Stimulated activated CD8-positive, alpha-beta memory T cell treated with anti-CD3 and anti-CD28 coated beads, Interleukin-15, amount 100 ng/mL, for 1 hour (primary cell): ENCODE measurements around the gene EPS8.

ENCODE experiments used
- DNase-seq: peaks from one replicate; pipeline ENCODE4 v3.0.0-alpha.2; 2020; ENCODE audit warnings: low read depth

The EPS8 gene

DNA sequence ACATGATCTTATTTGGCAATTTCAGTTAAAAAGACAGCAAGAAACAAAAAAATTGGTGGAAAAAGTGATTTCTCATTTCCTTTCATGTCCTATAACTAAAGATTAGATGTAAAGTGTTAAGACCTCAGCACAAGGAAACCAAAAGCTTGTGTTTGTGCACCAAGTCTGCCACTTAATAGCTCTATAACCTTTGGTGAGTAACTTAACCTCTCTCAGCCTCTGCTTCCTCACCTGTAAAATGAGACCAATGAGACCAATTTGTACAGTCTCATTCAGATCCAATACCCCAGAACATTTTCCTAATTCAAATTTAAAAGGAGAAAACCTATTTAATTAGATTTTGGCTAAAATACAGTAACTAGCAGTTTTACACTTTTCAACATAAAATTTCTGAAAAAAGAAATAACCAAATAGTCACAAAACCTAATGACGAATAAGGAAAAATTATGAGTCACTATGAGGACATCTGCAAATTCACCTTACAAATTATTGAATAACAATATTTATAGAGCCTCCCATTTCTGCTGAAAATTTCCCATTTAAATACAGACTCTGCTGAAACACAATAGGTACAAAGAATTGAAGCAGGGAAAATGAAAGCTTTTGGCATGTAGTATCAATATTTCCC is 71.1 kb downstream of the EPS8 start:
- DNase-seq: no peak

GRCh38 chr12:15716581-15716980 is 72.6 kb downstream of the EPS8 start:
- no peak for DNase-seq

DNA sequence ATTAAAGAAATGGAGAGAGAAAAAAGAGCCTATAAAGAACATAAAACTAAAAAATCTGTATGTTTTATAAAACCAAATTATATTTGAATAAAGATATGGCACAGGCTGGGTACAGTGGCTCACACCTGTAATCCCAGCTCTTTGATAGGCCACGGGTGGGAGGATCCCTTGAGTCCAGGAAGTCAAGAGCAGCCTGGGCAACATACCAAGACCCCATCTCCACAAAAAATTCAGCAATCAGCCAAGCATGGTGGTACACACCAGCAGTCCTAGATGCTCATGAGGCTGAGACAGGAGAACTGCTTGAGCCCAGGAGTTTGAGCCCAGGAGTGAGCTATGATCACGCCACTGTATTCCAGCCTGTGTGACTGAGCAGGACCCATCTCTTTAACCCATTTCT is 74.9 kb downstream of the EPS8 start:
- no peak for DNase-seq

DNA sequence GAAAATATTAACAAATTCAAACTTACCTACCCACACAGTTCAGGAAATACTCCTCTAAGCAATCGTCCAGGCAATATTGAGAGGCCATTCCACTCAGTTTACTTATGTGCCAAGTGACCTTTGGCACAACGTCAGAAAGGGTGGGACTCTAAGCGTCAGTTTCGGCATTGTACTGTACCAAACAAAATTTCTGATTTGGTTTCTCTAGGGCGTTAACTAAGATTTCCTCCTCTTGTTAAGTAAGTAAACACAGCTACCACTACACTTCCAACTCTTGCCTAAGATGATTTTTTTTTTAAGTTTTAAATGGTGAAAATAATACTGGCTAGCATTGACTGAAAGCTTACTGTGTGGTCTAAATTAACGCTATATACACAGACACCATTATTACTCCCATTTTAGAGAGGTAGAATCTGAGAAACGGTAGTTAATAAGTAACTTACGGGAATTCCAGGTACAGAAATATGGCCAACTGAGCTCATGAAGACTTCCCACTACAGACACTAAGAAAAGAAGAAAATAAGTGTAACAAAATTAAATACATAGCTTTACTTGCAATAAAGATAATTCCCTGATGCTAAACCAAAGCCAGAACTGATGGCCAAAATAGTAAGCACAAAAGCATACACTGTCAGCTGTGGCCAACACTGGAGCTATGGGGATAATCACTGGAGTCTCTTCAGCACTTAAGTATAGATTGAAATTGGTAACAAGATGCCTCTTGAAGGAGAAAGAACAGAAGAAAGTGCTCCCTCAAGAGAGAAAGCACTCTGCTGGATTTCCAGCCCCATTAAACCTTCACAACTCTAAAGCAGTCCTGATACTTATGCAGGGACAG is 76.1 kb downstream of the EPS8 start:
- DNase-seq: no peak

- DNase-seq: no peak
Measured at GRCh38 chr12:15712160-15712559, 77.0 kb downstream of the EPS8 start.

GRCh38 chr12:15710860-15711510 is 78.2 kb downstream of the EPS8 start:
- DNase-seq: no peak

DNA sequence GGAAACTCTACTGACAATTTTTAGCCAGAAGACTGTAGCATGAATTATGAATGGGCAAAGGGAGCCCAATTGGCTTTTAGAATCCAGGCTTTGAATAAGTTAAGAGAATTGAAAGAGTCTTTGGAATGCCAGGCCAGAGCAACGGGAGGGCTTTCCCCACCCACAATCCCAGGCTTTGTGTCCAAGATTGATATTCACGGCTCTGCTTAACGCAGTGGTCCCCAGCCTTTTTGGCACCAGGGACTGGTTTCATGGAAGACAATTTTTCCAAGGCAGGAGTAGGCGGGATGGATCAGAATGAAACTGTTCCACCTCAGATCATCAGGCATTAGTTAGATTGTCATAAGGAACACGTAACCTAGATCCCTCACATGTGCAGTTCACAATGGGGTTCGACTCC is 79.6 kb downstream of the EPS8 start:
- no peak for DNase-seq

- no peak for DNase-seq
Measured at GRCh38 chr12:15708396-15709076, 80.7 kb downstream of the EPS8 start.

- no peak for DNase-seq
Measured at GRCh38 chr12:15707516-15708199, 81.5 kb downstream of the EPS8 start.

DNA sequence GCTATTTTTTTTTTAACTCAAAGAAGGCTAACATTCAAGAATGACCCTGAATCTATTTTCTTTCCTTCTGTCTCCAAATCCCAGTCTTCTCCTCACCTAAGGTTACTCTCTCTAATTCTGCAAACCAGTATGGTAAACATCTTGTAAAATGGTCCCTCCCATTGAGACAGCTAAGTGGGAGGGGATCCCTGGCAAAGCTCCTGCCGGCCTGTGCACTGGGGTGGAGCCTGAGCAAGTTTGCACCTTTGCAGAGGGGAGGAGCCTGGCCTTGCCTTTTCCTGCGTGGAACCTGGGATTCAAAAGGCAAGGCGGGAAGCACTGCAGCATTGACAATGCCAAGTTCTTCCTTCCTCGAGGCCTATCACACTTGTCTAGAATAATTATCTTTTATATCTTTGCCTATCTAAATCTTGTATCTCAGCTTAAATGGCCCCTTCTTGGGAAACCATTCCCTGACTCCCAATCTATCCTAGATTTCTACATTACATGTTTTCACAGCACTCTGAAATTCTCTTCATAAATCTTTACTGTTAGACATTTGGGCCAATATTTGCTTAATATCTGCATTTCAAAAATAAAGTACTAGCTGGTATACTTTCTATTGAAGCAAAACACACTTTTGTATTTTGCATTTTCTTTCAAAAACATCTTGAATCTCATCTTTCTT is 83.0 kb downstream of the EPS8 start:
- no peak for DNase-seq

DNA sequence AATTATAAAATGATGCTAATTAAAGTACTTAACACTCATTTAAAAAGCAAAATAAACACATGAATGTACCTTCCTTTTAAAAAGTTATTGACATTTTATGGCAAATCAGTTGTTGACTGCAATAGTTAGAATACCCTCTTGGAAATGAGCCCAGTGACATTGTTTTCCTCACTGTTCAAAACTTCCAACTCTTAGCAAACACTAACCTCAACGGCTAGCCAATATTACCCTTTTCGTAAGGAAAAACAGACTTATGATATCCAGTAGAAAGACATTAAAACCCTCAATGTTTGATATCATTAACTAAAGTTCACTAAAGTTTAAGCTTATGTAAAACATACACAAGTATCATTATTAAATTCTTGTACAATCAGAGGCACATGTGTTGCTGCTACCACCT is 83.6 kb downstream of the EPS8 start:
- DNase-seq: no peak

DNA sequence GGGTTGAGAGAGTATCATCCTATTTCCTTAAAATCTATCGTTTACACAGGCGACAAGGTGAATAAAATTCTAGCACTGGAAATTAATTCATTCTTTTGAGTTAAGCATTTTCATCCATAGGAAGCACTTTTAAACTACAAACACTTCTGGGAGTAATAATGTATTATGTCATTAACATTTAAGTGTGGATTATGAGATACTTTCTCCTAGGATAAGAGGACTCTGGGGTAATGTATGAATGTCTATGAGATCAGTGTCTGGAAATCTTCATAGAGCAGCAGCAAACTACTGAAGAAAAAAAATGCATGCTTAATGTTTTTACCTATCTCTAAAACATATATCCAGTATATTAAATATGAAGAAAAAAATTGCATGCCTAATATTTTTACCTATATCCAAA is 86.9 kb downstream of the EPS8 start:
- DNase-seq: no peak

DNA sequence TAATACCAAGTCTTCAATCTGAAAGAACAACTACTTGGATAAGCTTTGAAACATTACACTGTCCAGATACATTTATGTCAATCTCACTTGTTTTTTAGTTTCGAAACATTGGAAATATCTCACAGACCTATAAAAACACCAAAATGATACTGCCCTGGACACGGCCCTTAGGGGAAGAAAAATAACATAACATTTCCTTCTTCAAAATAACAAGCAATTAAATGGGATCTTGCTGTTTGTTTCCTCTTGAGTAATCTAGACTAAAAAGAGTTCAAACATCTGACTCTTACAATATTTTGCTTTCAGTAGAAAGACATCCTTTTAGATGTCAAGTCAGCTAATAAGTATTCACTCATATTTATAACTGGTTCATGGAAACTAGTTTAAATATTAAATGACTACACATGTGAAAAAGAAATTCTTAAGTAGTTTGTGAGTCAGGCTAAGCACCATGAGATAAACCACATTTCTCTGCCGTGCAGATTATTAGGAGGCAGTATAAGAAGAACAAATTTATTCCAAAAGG is 87.5 kb downstream of the EPS8 start:
- no peak for DNase-seq

GRCh38 chr12:15701206-15701605 is 88.0 kb downstream of the EPS8 start:
- no peak for DNase-seq

- DNase-seq: no peak
Measured at GRCh38 chr12:15700595-15700994, 88.6 kb downstream of the EPS8 start.

DNA sequence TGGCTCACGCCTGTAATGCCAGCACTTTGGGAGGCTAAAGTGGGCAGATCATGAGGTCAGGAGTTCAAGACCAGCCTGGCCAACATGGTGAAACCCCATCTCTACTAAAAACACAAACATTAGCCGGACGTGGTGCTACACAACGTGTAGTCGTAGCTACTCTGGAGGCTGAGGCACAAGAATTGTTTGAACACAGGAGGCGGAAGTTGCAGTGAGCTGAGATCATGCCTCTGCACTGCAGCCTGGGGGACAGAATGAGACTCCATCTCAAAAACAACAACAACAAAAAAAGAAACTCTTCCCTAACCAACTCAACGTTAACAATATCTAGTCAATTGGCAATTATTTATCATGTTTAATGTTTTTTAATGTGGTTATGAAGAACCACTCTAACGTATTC is 89.3 kb downstream of the EPS8 start:
- DNase-seq: no peak

GRCh38 chr12:15698377-15698871 is 90.8 kb downstream of the EPS8 start:
- no peak for DNase-seq

DNA sequence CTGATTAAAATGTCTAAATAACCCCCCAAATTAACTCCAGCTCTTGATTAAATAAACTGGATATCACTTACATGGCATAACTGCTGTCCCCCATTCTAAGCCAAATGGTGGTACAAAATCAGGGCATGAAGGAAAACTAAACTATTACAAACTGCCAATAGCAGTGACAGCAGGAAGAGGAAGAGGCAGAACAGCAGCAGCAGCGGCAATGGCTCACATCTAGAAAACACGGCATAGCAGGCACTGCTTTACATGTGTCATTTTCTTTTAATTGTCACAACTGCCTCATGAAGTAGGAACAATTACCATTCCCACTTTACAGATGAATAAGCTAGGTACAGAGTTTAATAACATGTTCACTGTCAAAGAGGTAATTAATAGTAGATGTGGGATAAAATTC is 92.0 kb downstream of the EPS8 start:
- no peak for DNase-seq

GRCh38 chr12:15693228-15693911 is 95.8 kb downstream of the EPS8 start:
- DNase-seq: no peak

- DNase-seq: no peak
Measured at GRCh38 chr12:15691388-15691787, 97.8 kb downstream of the EPS8 start.

DNA sequence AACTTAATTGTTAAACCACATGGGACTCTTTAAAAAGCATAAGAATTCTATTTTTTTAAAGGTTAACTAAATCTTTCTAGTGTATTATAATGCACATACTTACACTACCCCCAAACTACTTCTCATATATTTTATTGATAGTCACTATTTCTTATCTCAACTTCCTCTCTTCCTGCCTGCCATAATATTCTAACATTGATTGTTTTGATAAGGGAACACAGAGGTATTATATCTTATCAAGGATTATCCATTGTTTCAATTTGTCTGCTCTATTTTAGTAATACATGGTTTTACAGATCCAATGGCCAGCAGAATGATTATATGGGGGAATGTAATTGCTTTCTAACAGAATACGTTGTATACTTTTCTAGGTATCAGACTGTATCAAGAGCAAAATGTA is 98.9 kb downstream of the EPS8 start:
- DNase-seq: no peak
